T follicular helper cell (primary cell): Measurements from ENCODE around the gene MED25.

Source experiments
- DNase-seq: peaks from one replicate; pipeline ENCODE4 v3.0.0-alpha.2; 2020; ENCODE audit warnings: low read depth

MED25 gene

DNA sequence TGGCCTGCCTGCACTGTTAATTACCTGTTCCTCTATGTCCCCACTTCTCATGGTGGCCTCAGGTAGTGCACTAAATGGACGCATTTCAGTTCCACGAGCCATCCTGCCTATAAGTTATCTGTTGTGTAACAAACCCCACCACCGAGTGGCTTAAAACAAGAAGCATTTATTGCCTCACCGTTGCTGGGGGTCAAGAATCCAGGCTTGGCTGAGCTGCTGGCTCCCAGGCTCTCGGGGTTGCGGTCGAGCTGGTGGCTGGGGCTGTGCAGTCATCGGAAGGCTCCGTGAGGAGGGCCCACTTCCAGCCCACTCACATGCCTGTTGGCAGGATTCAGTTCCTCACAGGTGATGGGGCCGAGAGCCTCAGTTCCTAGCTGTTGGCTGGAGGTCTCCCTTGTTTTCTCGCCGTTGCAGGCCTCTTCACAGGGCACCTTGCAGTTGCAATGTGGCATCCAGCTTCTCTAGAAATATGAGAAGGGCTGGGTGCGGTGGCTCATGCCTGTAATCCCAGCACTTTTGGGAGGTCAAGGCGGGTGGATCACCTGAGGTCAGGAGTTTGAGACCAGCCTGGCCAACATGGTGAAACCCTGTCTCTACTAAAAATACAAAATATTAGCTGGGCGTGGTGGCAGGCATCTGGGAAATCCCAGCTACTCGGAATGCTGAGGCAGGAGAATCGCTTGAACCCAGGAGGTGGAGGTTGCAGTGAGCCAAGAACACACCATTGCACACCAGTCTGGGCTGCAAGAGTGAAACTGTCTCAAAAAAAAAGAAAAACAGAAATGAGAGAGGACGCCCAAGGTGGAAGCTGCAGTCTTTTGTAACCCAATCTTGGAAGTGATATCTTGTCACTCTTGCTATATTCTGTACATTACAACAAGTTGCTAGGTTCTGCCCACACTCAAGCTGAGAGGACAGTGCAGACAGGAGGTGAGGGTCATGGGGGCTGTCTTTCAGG lies 26.3 kb downstream of the MED25 start:
- DNase-seq, result no peak

DNA sequence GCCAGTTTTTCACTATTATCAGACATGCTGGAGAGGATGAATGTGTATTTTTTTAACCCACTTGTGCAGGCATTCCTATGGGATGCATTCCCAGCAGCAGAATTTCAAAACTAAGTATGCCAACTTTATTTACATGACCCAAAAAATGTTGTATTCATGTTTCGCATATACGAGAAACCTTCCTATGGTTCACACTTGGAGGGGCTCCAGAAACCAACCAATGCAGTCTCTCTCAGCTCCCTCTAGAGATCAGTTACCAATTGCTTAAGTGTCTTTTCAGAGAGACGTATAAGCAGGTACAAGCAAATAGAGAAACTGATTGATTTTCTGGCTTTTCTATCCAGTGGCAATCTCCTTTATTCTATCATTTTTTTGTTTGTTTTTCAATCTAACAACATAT lies 27.3 kb downstream of the MED25 start:
- no peak for DNase-seq

DNA sequence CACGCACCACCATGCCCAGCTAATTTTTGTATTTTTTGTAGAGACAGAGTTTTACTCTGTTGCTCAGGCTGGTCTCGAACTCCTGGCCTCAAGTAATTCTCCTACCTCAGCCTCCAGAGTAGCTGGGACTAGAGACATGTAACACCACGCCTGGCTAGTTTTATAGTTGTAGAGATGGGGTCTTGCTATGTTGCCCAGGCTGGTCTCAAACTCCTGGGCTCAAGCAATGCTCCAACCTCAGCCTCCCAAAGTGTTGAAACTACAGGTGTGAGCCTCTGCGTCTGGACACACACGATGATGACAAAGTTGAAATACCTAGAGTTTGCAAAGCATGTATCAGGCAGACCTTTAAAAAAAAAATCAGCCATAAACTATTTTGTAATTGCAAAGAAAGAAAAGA lies 28.3 kb downstream of the MED25 start:
- no peak for DNase-seq

DNA sequence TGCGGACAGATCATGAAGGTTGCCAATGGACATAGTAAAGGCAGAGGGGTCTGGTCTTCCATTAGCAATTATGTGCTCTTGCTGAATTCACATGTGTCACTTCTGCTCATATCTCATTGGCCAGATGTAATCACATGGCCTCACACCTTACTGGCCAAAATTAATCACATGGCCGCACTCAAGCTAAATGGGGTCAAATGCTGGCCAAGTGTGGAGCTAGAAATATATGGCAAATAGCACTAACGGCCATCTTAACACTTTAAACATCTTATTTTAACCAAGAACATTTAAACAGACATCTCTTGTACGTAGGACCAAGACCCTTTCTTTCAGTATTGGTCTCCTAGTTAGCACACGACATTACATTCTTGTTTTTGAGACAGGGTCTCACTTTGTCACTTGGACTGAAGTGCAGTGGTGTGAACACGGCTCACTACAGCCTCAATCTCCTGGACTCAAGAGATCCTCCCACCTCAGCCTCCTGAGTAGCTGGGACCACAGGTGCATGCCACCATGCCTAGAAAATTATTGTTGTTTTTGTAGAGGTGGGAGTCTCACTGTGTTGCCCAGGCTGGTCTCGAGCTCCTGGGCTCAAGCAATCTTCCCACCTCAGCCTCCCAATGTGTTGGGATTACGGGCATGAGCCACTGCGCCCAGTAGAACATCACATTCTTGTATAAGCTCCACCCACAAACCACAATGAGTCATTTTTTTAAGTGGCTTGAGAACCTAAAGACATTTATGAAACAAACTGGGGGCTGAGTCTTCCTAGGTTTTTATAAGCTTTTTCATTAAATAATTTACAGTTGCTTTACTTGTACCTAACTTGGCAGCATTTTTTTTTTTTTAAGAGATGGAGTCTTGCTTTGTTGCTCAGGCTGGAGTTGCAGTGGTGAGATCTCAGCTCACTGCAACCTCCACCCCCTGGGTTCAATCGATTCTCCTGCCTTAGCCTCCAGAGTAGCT lies 29.9 kb downstream of the MED25 start:
- no peak for DNase-seq

DNA sequence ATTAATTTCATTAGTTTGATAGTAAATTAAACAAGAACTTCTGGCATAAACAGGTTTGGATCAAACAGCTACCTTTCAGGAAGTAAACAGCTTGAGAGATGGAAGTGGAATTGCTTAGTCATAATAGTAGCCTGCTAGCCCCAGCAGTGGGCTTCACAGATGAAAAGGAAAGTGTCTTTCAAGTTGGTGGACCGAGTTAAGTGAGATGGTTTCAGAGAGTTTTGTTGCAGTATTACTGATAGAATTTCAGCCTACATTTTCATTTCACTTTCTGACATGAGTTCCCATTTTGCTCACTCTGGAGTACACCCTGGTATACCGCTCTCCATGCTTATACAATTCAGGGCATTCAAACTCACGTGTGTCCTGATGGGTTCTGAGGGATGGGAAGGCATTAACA lies 30.8 kb downstream of the MED25 start:
- no peak for DNase-seq

DNA sequence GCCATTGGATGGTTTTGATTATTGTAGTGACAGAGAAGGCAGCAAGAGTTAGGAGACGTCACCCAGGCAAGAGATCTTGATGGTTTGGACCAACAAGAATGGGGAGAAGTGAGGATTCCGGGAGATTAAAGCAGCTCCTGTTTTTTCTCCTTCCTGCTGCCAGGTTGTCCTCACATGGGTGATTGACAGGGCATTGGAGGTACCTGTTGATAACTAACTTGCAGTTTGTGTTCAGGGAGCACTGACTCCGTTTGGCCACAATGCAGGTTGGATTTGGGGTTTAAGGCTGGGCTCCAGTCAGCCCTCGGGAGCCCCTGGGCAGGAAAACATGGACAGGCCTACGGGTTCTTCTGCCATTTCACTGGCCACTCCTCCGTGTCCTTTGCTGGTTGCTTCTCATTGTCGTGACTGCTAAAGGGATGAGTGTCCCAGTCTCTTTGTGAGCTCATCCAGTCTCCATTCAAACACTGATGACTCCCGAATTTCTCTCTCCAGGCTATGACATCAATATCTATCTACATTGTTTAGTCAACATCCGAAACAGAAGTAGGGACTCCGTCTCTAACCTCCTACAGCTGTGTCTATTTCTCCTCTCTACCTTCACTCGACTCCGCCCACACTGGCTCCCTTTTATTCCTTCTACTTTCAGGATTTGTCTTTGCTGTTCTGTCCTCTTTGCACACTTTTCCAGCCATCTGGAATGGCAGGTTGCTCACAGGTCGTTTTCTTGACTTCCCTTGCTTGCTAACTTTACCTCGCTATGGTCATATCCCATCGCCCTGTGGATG lies 31.5 kb downstream of the MED25 start:
- DNase-seq, result no peak

GRCh38 chr19:49850221-49850486 lies 32.1 kb downstream of the MED25 start:
- DNase-seq, result no peak

DNA sequence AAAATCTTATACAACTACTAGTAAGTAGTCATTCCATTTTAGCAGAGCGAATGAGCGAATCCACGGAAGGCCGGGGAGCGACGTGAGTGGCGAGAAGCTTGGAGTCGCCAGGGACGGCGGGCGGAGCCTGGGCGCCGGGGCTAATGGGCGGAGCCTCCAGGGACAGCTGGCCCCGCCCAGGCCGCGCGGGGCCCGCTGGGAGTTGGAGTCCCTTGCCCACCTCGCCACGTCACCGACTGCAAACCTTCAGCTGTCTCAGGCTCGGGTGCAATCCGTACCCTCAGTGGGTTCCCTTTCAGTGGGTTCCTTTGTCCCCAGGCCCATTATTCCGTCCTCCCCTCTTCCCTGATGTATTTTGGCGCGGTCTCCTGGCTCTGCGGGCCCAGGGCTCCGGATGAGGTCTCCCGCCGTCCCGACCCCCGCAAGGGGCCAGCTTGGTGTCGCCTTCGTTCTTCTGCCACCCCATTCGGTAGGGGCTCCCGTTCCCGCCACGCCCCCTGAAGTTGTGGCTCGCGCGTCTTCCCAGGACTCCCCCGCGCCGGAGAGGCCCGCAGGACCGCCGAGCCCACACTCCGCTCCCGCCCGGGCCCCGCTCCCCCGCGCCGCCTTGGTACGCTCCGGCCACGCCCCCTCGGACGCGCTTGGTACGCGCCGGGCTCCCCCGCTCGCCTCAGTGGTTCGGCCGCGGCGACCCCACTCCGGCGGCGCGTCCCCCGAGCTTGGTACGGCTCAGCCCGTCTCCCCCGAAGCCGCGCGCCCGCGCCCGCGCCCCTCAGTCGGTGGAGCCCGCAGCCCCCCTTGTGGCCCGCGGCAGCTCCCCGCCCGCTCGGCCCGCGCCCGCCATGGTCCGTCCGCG lies 32.6 kb downstream of the MED25 start, which contains the start of gene PTOV1:
PTOV1 (plus strand) TSS at position 673 of the 856 bp plus-strand sequence.
- peak; percentile 80 for DNase-seq

DNA sequence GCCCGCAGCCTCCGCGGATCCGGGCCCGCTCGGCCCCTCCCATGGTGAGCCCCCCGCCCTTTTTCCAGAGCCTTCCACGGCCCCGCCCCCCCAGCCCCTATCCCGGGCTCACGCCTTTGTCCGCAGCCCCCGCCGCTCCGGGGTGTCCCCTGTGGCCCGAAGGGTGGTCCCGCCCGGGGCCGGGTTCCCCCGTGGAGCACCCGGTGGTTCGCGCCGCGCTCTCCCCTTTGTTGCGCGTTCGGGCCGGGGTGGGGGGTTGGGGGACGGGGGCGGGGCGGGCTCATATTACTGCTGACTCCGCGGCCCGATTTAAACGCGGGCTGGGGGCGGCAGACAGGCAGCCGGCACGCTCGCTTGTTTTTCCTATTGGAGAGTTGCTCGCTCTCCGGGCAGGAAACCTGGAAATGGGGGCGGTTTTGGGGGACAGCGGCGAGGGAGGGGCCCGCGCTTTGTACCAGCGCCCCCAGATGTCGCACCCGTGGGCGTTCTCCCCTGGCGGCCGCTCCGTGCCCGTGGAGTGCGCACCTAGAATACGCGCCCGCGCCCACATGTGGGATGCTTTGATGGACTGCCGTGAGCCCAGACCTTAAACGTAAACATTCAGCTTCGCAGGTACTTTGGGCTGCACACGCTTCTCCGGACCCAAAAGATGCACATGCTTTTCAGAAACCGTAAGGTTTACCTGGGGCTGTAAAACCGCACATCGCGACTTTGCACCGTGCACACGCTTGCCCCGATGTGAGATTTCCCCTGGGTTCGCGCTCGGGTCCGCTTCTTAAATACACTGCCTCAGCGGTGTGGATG lies 33.6 kb downstream of the MED25 start:
- DNase-seq, result no peak

- no peak for DNase-seq
These were observed 34.6 kb downstream of the MED25 start for GRCh38 chr19:49852631-49853126.

GRCh38 chr19:49853852-49854377 lies 35.8 kb downstream of the MED25 start:
- DNase-seq, result no peak

- no peak for DNase-seq
These were observed 36.5 kb downstream of the MED25 start for GRCh38 chr19:49854378-49855263.

DNA sequence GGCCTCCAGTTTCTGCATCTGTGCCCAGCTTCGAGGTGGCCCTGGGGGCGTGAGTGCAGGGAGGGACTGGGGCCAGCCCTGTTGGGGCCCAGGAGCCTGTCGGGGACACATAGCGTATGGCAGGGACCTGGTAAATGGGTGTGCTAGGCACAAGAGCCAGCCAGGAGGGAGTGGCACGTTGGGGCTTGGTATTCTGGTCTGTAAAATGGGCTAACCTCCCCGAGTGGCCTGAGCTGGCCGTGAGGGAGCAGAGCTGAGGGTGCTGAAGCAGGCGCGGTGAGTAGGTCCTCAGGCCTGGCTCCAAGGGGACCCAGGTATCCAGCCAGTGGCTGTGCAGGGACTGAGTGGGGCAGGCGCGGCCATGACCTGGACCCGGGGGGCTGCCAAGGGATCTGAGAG lies 37.2 kb downstream of the MED25 start:
- DNase-seq, result no peak

- no peak for DNase-seq
These were observed 37.8 kb downstream of the MED25 start for GRCh38 chr19:49855676-49856573.

GRCh38 chr19:49856574-49857021 lies 38.5 kb downstream of the MED25 start:
- DNase-seq, result no peak

- no peak for DNase-seq
These were observed 39.2 kb downstream of the MED25 start for GRCh38 chr19:49857061-49857837.

DNA sequence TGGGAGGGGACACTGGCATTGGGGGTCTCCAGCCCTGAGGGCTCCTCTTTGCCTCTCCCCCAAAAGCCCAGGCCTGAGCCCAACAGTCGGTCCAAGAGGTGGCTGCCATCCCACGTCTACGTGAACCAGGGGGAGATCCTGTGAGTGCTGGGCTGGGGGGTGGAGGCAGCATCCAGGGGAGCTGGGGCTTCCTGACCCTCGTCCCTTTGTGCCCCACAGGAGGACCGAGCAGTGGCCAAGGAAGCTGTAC lies 39.7 kb downstream of the MED25 start:
- DNase-seq, result no peak
